Stimulated activated CD8-positive, alpha-beta memory T cell treated with anti-CD3 and anti-CD28 coated beads, Interleukin-12 subunit alpha, Interleukin-12 subunit beta, amount 100 ng/mL, for 24 hours (primary cell): ENCODE results near the gene GAGE1.
"Not testable (repeated sequence)": the region's sequence is repeated elsewhere in the genome, so short reads cannot be mapped to it uniquely, and the experiment has no call there.

Experiments
- DNase-seq: peaks from one replicate; pipeline ENCODE4 v3.0.0-alpha.2; 2020; ENCODE audit errors: extremely low read depth

The GAGE1 gene

DNA sequence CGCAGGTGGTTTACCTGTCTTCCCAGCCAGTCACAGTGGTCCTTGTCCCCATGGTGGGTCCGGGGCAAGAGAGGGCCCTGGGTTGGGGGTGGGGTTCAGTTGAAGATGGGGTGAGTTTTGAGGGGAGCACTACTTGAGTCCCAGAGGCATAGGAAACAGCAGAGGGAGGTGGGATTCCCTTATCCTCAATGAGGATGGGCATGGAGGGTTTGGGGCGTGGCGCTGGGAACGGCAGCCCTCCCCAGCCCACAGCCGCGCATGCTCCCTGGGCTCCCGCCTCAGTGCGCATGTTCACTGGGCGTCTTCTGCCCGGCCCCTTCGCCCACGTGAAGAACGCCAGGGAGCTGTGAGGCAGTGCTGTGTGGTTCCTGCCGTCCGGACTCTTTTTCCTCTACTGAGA is at the start of gene GAGE1:
TSS of gene GAGE1 (plus strand) at position 301 of the 400 bp plus-strand sequence. CDS start 1,155 bp downstream, outside the sequence.
- DNase-seq, result not testable (repeated sequence)

GRCh38 chrX:49550989-49551388 is 47.8 kb upstream of the GAGE1 start, which contains the start of gene GAGE12E:
Gene GAGE12E (plus strand): TSS chrX:49551289. CDS start chrX:49552444, 1,155 bp downstream.
- not testable (repeated sequence) for DNase-seq

DNA sequence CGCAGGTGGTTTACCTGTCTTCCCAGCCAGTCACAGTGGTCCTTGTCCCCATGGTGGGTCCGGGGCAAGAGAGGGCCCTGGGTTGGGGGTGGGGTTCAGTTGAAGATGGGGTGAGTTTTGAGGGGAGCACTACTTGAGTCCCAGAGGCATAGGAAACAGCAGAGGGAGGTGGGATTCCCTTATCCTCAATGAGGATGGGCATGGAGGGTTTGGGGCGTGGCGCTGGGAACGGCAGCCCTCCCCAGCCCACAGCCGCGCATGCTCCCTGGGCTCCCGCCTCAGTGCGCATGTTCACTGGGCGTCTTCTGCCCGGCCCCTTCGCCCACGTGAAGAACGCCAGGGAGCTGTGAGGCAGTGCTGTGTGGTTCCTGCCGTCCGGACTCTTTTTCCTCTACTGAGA is 38.3 kb upstream of the GAGE1 start, which contains the start of gene GAGE12F:
TSS of gene GAGE12F (plus strand) at position 301 of the 400 bp plus-strand sequence. CDS start 1,155 bp downstream, outside the sequence.
- DNase-seq, result not testable (repeated sequence)

DNA sequence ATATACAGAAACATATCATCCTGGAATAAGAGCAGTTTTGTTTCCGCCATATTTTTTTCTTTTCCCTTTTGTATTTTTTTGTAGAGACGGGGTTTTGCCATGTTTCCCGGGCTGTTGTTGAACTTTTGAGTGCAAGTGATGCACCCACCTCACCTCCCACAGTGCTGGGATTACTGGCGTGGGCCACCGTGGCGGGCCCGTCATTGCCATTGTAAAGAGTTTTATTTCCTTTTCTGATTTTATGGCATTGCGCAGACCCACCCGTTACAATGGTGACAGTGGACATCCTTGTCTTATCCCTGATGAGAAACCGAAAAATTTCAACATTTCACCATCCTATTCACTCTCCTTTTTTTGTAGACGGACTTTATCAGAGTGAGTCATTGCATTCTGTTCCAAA is 30.1 kb upstream of the GAGE1 start:
- not testable (repeated sequence) for DNase-seq

- not testable (repeated sequence) for DNase-seq
Observed at GRCh38 chrX:49569152-49569551, 29.7 kb upstream of the GAGE1 start.

GRCh38 chrX:49570100-49570499 is 28.7 kb upstream of the GAGE1 start, which contains the start of gene GAGE12G:
Gene GAGE12G (plus strand): TSS chrX:49570400. CDS start chrX:49571555, 1,155 bp downstream.
- DNase-seq, result not testable (repeated sequence)

- not testable (repeated sequence) for DNase-seq
Observed at GRCh38 chrX:49579649-49580048, 19.2 kb upstream of the GAGE1 start, which contains the start of gene GAGE12H. Gene GAGE12H (plus strand): TSS chrX:49579949. CDS start chrX:49581104, 1,155 bp downstream.

DNA sequence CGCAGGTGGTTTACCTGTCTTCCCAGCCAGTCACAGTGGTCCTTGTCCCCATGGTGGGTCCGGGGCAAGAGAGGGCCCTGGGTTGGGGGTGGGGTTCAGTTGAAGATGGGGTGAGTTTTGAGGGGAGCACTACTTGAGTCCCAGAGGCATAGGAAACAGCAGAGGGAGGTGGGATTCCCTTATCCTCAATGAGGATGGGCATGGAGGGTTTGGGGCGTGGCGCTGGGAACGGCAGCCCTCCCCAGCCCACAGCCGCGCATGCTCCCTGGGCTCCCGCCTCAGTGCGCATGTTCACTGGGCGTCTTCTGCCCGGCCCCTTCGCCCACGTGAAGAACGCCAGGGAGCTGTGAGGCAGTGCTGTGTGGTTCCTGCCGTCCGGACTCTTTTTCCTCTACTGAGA is 9.6 kb upstream of the GAGE1 start, which contains the start of gene GAGE2A:
TSS of gene GAGE2A (plus strand) at position 301 of the 400 bp plus-strand sequence. CDS start 1,155 bp downstream, outside the sequence.
- DNase-seq, result not testable (repeated sequence)

DNA sequence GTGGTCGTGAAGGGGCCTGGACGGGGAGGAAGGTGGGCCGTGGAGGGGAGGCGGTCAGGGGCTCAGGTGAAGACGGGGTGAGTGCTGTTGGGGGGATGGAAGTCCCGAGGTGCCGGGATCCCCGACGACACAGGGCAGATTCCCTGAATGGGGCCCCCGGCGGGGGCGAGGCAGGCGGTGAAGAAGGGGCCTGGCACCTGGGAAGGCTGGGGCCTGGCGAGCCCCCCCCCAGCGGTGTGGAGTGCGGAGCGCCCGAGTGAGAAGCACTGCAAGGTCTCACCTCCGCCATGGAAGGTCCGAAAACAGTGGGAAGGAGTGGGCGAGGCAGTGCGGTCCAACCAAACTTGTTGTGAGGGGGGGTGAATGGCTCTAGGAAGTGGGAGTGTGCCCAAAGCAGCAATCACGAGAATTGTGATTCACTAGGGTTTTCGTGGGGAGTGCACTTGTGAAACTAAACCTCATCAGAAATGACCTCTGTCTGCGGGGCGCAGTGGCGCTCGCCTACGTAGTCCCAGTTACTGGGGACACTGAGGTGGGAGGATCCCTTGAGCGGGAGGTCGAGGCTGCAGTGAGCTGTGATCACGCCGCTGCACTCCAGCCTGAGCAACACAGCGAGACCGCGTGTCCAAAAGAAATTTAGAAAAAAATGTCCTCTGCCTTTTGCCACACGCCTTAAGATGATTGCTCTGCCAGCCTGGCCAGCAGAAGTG is 8.9 kb upstream of the GAGE1 start:
- DNase-seq, result not testable (repeated sequence)

DNA sequence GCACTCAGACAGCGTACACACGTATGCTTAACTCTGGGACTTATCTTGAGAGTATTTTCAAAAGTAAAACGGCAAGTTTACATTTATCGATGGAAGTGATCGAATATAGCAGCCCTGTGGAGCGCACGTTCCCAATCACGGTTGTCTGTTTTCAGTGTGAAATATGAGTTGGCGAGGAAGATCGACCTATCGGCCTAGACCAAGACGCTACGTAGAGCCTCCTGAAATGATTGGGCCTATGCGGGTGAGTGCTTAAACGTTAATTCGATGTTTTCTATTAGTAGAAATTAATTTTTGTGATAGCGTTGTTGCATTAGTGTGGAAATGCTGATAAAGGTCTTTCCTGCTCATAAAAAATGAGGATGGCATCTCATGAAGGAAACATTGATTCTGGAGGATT is 8.3 kb upstream of the GAGE1 start:
- DNase-seq, result not testable (repeated sequence)

DNA sequence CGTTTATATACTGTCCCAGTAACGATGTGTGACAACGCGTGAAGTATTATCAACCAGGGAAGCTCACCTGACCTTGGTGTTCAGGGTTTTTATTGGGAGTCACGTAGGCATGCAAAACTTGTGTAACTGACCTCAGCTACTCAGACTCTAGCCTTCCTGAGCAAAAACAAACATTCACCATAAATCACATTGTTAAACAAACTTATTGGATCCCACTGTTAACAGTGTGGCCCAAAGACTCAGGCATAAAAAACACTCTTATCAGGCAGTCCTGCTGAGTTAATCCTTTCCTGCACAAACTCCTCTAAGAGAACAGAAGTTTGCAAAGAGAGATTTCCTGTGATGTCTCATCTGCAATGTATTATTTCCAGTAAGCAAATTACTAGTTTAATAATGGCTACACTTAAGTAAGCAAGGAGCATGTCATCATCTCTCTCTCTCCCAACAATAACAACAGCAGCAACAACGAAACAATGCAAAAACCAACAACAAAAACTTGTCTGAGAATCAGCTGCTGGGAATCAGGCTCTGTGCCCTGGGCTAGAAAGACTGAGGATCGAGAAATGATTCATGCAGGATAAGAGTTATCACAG is 12.0 kb downstream of the GAGE1 start:
- DNase-seq, result no peak

- no peak for DNase-seq
Observed at GRCh38 chrX:49618574-49618973, 19.8 kb downstream of the GAGE1 start.

- no peak for DNase-seq
Observed at GRCh38 chrX:49627086-49627777, 28.4 kb downstream of the GAGE1 start.

GRCh38 chrX:49644991-49645637 is 46.3 kb downstream of the GAGE1 start:
- no peak for DNase-seq

DNA sequence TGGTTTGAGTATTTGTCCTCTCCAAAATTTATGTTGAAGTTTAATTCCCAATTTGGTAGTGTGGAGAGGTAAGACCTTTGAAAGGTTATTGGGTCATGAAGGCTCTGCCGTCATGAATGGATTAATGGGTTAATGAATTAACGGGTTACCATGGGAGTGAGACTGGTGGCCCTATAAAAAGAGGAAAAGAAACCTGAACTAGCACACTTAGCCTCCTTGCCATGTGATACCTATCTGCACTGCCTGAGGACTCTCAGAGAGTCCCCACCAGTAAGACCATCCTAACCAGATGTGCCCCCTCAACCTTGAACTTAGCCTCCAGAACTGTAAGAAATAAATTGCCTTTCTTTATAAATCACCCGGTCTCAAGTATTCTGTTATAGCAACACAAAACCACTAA is 57.7 kb downstream of the GAGE1 start:
- DNase-seq, result no peak
